IMR-90 (cell line): ENCODE data around the gene ZNF277. TPM values are rescaled to one million over a fixed set of nuclear protein-coding genes. Genes with fewer than 3 reads are reported as not detected.

Experiments
- ATAC-seq: fragments of 200-7000 bp; cut with Tn5 transposase; 2 replicates; pipeline ENCODE4 v1.9.1; 2020; ENCODE audit warnings: low read depth, mild to moderate bottlenecking, moderate library complexity
- BruUV-seq: library from RNA; stranded (reverse); fragments of 400-500 nt; replicated peaks from 2 replicates; lab custom pipeline; 2021; lab: Mats Ljungman, UMichigan
- CTCF ChIA-PET: fragments of 300-600 bp; formaldehyde crosslinking; extraction: SDS; loops from one replicate; lab custom pipeline; 2021; ENCODE audit warnings: antibody characterized with exemption; lab: Yijun Ruan, JAX
- POLR2A ChIA-PET: fragments of 300-600 bp; sonication (Branson Sonifier 250); formaldehyde crosslinking; loops from one replicate; lab custom pipeline; 2022; ENCODE audit warnings: antibody characterized with exemption; ENCODE audit not compliant: unreplicated experiment; lab: Charles Lee
- DNase-seq: peaks from one replicate; pipeline ENCODE4 v3.0.0; 2013
- H2AFZ ChIP-seq: replicated peaks from 2 replicates; pipeline ENCODE3; 2013; ENCODE audit warnings: low read length, mild to moderate bottlenecking; ENCODE audit not compliant: poor library complexity
- H2AK5ac ChIP-seq: 2 replicates; pipeline ENCODE4 v1.6.1; 2013; ENCODE audit warnings: low read depth, low read length, inconsistent platforms
- H2AK9ac ChIP-seq: replicated peaks from 2 replicates; pipeline ENCODE3; 2013; ENCODE audit warnings: mild to moderate bottlenecking, low read depth, low read length, moderate library complexity; ENCODE audit not compliant: poor library complexity
- H2BK120ac ChIP-seq: 2 replicates; pipeline ENCODE4 v1.6.1; 2013; ENCODE audit warnings: low read depth, low read length, inconsistent platforms
- H2BK15ac ChIP-seq: 3 replicates; pipeline ENCODE4 v1.6.1; 2013; ENCODE audit warnings: low read depth, low read length, inconsistent platforms
- H2BK20ac ChIP-seq: 2 replicates; pipeline ENCODE4 v1.6.1; 2013; ENCODE audit warnings: low read depth, mild to moderate bottlenecking, inconsistent platforms, low read length, moderate library complexity
- H2BK5ac ChIP-seq: 2 replicates; pipeline ENCODE4 v1.6.1; 2013; ENCODE audit warnings: mild to moderate bottlenecking, low read depth, low read length, inconsistent platforms; ENCODE audit not compliant: poor library complexity, severe bottlenecking
- H3K14ac ChIP-seq: replicated peaks from 2 replicates; pipeline ENCODE4 v1.6.1; 2013; ENCODE audit warnings: low read depth, low read length, inconsistent platforms
- H3K18ac ChIP-seq: 2 replicates; pipeline ENCODE4 v1.6.1; 2013; ENCODE audit warnings: low read depth, low read length, control low read depth
- H3K23ac ChIP-seq: 2 replicates; pipeline ENCODE4 v1.6.1; 2013; ENCODE audit warnings: low read depth, low read length, inconsistent platforms
- H3K27ac ChIP-seq: 2 replicates; pipeline ENCODE4 v1.5.1; 2013; ENCODE audit warnings: mild to moderate bottlenecking, control low read depth, low read length; ENCODE audit not compliant: insufficient read depth
- H3K27me3 ChIP-seq: 2 replicates; pipeline ENCODE4 v1.6.1; 2013; ENCODE audit warnings: low read length; ENCODE audit not compliant: control insufficient read depth, insufficient read depth
- H3K36me3 ChIP-seq: 2 replicates; pipeline ENCODE4 v1.6.1; 2013; ENCODE audit warnings: low read length, mixed read lengths; ENCODE audit not compliant: control insufficient read depth, insufficient read depth
- H3K4ac ChIP-seq: 2 replicates; pipeline ENCODE4 v1.6.1; 2013; ENCODE audit warnings: low read depth, low read length, inconsistent platforms
- H3K4me1 ChIP-seq: 2 replicates; pipeline ENCODE4 v1.6.1; 2013; ENCODE audit warnings: low read length, mixed read lengths; ENCODE audit not compliant: control insufficient read depth, insufficient read depth
- H3K4me2 ChIP-seq: 2 replicates; pipeline ENCODE4 v1.6.1; 2013; ENCODE audit warnings: low read depth, mild to moderate bottlenecking, control low read depth, low read length, moderate library complexity
- H3K4me3 ChIP-seq: 2 replicates; pipeline ENCODE4 v1.5.1; 2013; ENCODE audit warnings: low read depth, mild to moderate bottlenecking, control low read depth, low read length, moderate library complexity; ENCODE audit not compliant: insufficient read depth
- H3K56ac ChIP-seq: 2 replicates; pipeline ENCODE4 v1.6.1; 2013; ENCODE audit warnings: low read length, inconsistent platforms; ENCODE audit not compliant: insufficient read depth; ENCODE audit errors: extremely low read depth
- H3K79me1 ChIP-seq, 2 experiments: 2 replicates each; pipeline ENCODE4 v1.6.1; 2013; ENCODE audit warnings: low read length in 2 of 2, inconsistent platforms in 1 of 2, low read depth in 1 of 2
- H3K9ac ChIP-seq: 2 replicates; pipeline ENCODE4 v1.6.1; 2013; ENCODE audit warnings: low read depth, low read length, control low read depth
- H3K9me1 ChIP-seq: 2 replicates; pipeline ENCODE4 v1.6.1; 2013; ENCODE audit warnings: low read length, inconsistent platforms; ENCODE audit not compliant: insufficient read depth
- H3K9me3 ChIP-seq: 2 replicates; pipeline ENCODE4 v1.6.1; 2013; ENCODE audit warnings: low read length; ENCODE audit not compliant: control insufficient read depth, insufficient read depth
- H4K20me1 ChIP-seq: 2 replicates; pipeline ENCODE4 v1.6.1; 2013; ENCODE audit warnings: low read length, inconsistent platforms; ENCODE audit not compliant: insufficient read depth
- H4K5ac ChIP-seq: 2 replicates; pipeline ENCODE4 v1.6.1; 2013; ENCODE audit warnings: mild to moderate bottlenecking, low read depth, low read length, control low read depth
- H4K8ac ChIP-seq, 2 experiments: 2 replicates each; pipeline ENCODE4 v1.6.1; 2013; ENCODE audit warnings: low read depth in 2 of 2, low read length in 2 of 2, control low read depth in 1 of 2, inconsistent platforms in 1 of 2
- H4K91ac ChIP-seq: 2 replicates; pipeline ENCODE4 v1.6.1; 2013; ENCODE audit warnings: low read depth, low read length, inconsistent platforms; ENCODE audit not compliant: insufficient read depth
- BHLHE40 ChIP-seq: fragments of 150-350 bp; IDR thresholded peaks from 2 replicates; pipeline ENCODE4 v1.6.1; 2016; ENCODE audit warnings: mild to moderate bottlenecking, low read depth, low read length
- CEBPB ChIP-seq: IDR thresholded peaks from 2 replicates; pipeline ENCODE4 v1.6.1; 2012; ENCODE audit warnings: low read depth, low read length, improper control_type of control experiment
- ELK1 ChIP-seq: fragments of 150-350 bp; IDR thresholded peaks from 2 replicates; pipeline ENCODE4 v1.6.1; 2016; ENCODE audit warnings: low read depth, mild to moderate bottlenecking, low read length, moderate library complexity, borderline replicate concordance
- FOS ChIP-seq: fragments of 150-350 bp; IDR thresholded peaks from 2 replicates; pipeline ENCODE4 v1.6.1; 2016; ENCODE audit warnings: low read depth, low read length
- MAFK ChIP-seq: IDR thresholded peaks from 2 replicates; pipeline ENCODE4 v1.6.1; 2012; ENCODE audit warnings: low read depth, low read length, improper control_type of control experiment
- MAZ ChIP-seq: IDR thresholded peaks from 2 replicates; pipeline ENCODE4 v1.6.1; 2012; ENCODE audit warnings: low read depth, mild to moderate bottlenecking, low read length, improper control_type of control experiment, moderate library complexity, borderline replicate concordance
- MXI1 ChIP-seq: IDR thresholded peaks from 2 replicates; pipeline ENCODE4 v1.6.1; 2012; ENCODE audit warnings: low read depth, mild to moderate bottlenecking, low read length, moderate library complexity, borderline replicate concordance
- NFE2L2 ChIP-seq: fragments of 150-350 bp; IDR thresholded peaks from 2 replicates; pipeline ENCODE4 v1.6.1; 2016; ENCODE audit warnings: low read depth, mild to moderate bottlenecking, low read length
- POLR2A ChIP-seq: IDR thresholded peaks from 2 replicates; pipeline ENCODE4 v1.6.1; 2012; ENCODE audit warnings: mild to moderate bottlenecking, low read depth, low read length
- RAD21 ChIP-seq: IDR thresholded peaks from 2 replicates; pipeline ENCODE4 v1.6.1; 2012; ENCODE audit warnings: low read length, improper control_type of control experiment
- RCOR1 ChIP-seq: IDR thresholded peaks from 2 replicates; pipeline ENCODE4 v1.6.1; 2012; ENCODE audit warnings: mild to moderate bottlenecking, low read length, improper control_type of control experiment; ENCODE audit not compliant: insufficient replicate concordance
- RFX5 ChIP-seq: IDR thresholded peaks from 2 replicates; pipeline ENCODE4 v1.8.0; 2012; ENCODE audit warnings: low read depth, mild to moderate bottlenecking, low read length, moderate library complexity
- SMC3 ChIP-seq: fragments of 150-350 bp; IDR thresholded peaks from 2 replicates; pipeline ENCODE4 v1.6.1; 2016; ENCODE audit warnings: low read depth, mild to moderate bottlenecking, antibody characterized with exemption, low read length, moderate library complexity
- USF2 ChIP-seq: fragments of 150-350 bp; IDR thresholded peaks from 2 replicates; pipeline ENCODE4 v1.6.1; 2017; ENCODE audit warnings: mild to moderate bottlenecking, antibody characterized with exemption, low read length, low read depth
- WGBS, 2 experiments: methylation state at CpG; one replicate each; pipeline versions ENCODE4 v1.1.5 to v1.1.7; 2013; ENCODE audit warnings: missing lambda C conversion rate in 2 of 2; ENCODE audit not compliant: insufficient read length in 1 of 2; ENCODE audit errors: extremely low coverage in 2 of 2; 5-methylcytosine and 5-hydroxymethylcytosine counted together
- dilution Hi-C: fragments of 300-500 bp; cut with HindIII; formaldehyde crosslinking; loops from one replicate; pipeline ENCODE4 v1.14.3; 2018; ENCODE audit warnings: low sequenced_read_pairs; ENCODE audit not compliant: unreplicated experiment
- in situ Hi-C: fragments of 300-500 bp; cut with MboI; formaldehyde crosslinking; loops from 3 replicates; pipeline ENCODE4 v1.14.3; 2019; ENCODE audit warnings: low sequenced_read_pairs, inconsistent platforms, mixed read lengths
- intact Hi-C: fragments of 100-400 bp; cut with micrococcal nuclease; formaldehyde crosslinking; loops from 2 replicates; pipeline ENCODE4 v1.10.0; 2022
- polyA plus RNA-seq, 3 experiments: library from polyadenylated mRNA; depleted of rRNA; stranded (reverse); fragments of >200 nt; gene quantifications; 2 replicates each; pipeline ENCODE4 v1.2.3, GENCODE V29; 2012; ENCODE audit warnings: low replicate concordance in 1 of 3
- total RNA-seq: library from RNA; depleted of rRNA; stranded (reverse); fragments of >200 nt; gene quantifications from 2 replicates; pipeline ENCODE4 v1.2.3, GENCODE V29; 2012

The ZNF277 gene
- total and polyA plus RNA-seq, 2 of the 4 experiments (the other 2 are of a cell fraction): 7.3 to 21.3 TPM

- no peaks in the 10 kb centered on the region for H3K79me1 ChIP-seq
- no peak overlapping the region for H2BK20ac ChIP-seq
- no peak overlapping the region for H3K23ac ChIP-seq
- dilution Hi-C loops: no loop called here
- no CpG with 5 or more reads among the region's 6 CpGs for WGBS, 2 experiments
- no peak overlapping the region for H4K91ac ChIP-seq
- H2AK9ac ChIP-seq: no peak overlapping the region
- H3K4me1 ChIP-seq: no peaks in the 10 kb centered on the region
- H4K20me1 ChIP-seq: no peaks in the 10 kb centered on the region
- H3K56ac ChIP-seq: no peak overlapping the region
- H3K27me3 ChIP-seq: no peaks in the 10 kb centered on the region
- no peak overlapping the region for H3K4me3 ChIP-seq
- no peak overlapping the region for H3K18ac ChIP-seq
- H3K14ac ChIP-seq: no peak overlapping the region
- H3K4me2 ChIP-seq: no peak overlapping the region
- ChIA-PET CTCF (no interaction called here), POLR2A (no interaction called here)
- ATAC-seq (no peak), DNase-seq (no peak)
- H3K4ac ChIP-seq: no peak overlapping the region
- in situ Hi-C loops: no loop called here
- intact Hi-C loops: no loop called here
- no peak overlapping the region for H4K8ac ChIP-seq
- H2BK15ac ChIP-seq: no peak overlapping the region
- 0 out of 2 replicates have a peak, but pooled peaks cover 2% of the 10 kb centered on the region for H3K36me3 ChIP-seq
- no peaks in the 10 kb centered on the region for H3K9me3 ChIP-seq
- H3K9me1 ChIP-seq: no peaks in the 10 kb centered on the region; the same call in 1 of the 2 replicates
- H3K27ac ChIP-seq: no peak overlapping the region
- no peak overlapping the region for H2BK120ac ChIP-seq
- no peak overlapping the region for H2BK5ac ChIP-seq
- no peak for TF ChIP-seq ELK1
- no peak for TF ChIP-seq NFE2L2
- no peak for TF ChIP-seq BHLHE40
- TF ChIP-seq RCOR1: no peak
- TF ChIP-seq MAZ: no peak
- no peak for TF ChIP-seq USF2
- no peak for TF ChIP-seq RAD21
- TF ChIP-seq POLR2A: no peak
- TF ChIP-seq FOS: no peak
- no peak for TF ChIP-seq CEBPB
- TF ChIP-seq SMC3: no peak
- no peak for TF ChIP-seq RFX5
- no peak for TF ChIP-seq MAFK
- no peak for TF ChIP-seq MXI1
- no peak overlapping the region for H2AFZ ChIP-seq
- no TSS peak for BruUV-seq
- H3K9ac ChIP-seq: no peak overlapping the region
- no peak overlapping the region for H4K5ac ChIP-seq
- no peak overlapping the region for H2AK5ac ChIP-seq
Observed at GRCh38 chr7:112300831-112301407, 94.4 kb downstream of the ZNF277 start.
